HG03442 (cell line): ENCODE results near the gene ACER3.
A peak's percentile ranks its signal among the peaks of the same experiment; 100 is the strongest.
"Not testable (repeated sequence)": the region's sequence is repeated elsewhere in the genome, so short reads cannot be mapped to it uniquely, and the experiment has no call there.

ENCODE experiments used
- ATAC-seq: cut with Tn5 transposase; IDR thresholded peaks from one replicate; pipeline ENCODE4 v1.9.1; 2021; ENCODE audit warnings: mild to moderate bottlenecking, moderate library complexity; ENCODE audit not compliant: unreplicated experiment

Gene ACER3

GRCh38 chr11:76918941-76919386 lies 58.2 kb downstream of the ACER3 start:
- ATAC-seq, result no peak

- no peak for ATAC-seq
Observed at GRCh38 chr11:76919467-76919866, 58.7 kb downstream of the ACER3 start.

- peak; percentile 50 for ATAC-seq
Observed at GRCh38 chr11:76919887-76920746, 59.4 kb downstream of the ACER3 start.

- no peak for ATAC-seq
Observed at GRCh38 chr11:76927160-76927559, 66.4 kb downstream of the ACER3 start.

- no peak for ATAC-seq
Observed at GRCh38 chr11:76935042-76935441, 74.3 kb downstream of the ACER3 start.

GRCh38 chr11:76939219-76939631 lies 78.5 kb downstream of the ACER3 start:
- no peak for ATAC-seq

- ATAC-seq, result no peak
Observed at GRCh38 chr11:76944225-76944624, 83.5 kb downstream of the ACER3 start.

- no peak for ATAC-seq
Observed at GRCh38 chr11:76946223-76946622, 85.5 kb downstream of the ACER3 start.

GRCh38 chr11:76947190-76947589 lies 86.5 kb downstream of the ACER3 start:
- no peak for ATAC-seq

- ATAC-seq, result no peak
Observed at GRCh38 chr11:76947800-76948199, 87.1 kb downstream of the ACER3 start.

GRCh38 chr11:76955459-76956114 lies 94.9 kb downstream of the ACER3 start:
- ATAC-seq, result no peak

- no peak for ATAC-seq
Observed at GRCh38 chr11:76962583-76963416, 102.1 kb downstream of the ACER3 start.

- not testable (repeated sequence) for ATAC-seq
Observed at GRCh38 chr11:76963417-76964168, 102.9 kb downstream of the ACER3 start.

- ATAC-seq, result no peak
Observed at GRCh38 chr11:76972051-76972450, 111.3 kb downstream of the ACER3 start.

GRCh38 chr11:76974179-76974891 lies 113.6 kb downstream of the ACER3 start:
- ATAC-seq, result no peak

- no peak for ATAC-seq
Observed at GRCh38 chr11:76975513-76975912, 114.8 kb downstream of the ACER3 start.

GRCh38 chr11:76977791-76978190 lies 117.1 kb downstream of the ACER3 start:
- ATAC-seq, result no peak

GRCh38 chr11:76978239-76978638 lies 117.5 kb downstream of the ACER3 start:
- ATAC-seq, result no peak

- no peak for ATAC-seq
Observed at GRCh38 chr11:76978818-76979217, 118.1 kb downstream of the ACER3 start.

GRCh38 chr11:76980196-76980595 lies 119.5 kb downstream of the ACER3 start:
- no peak for ATAC-seq
